Esophagus squamous epithelium (tissue), 4 donors: Measurements from ENCODE around the gene GMNN.

Experiments used
- CTCF ChIP-seq, 6 experiments: fragments of 450-650 bp in 4 of 6; fragments of 200-600 bp in 2 of 6; sonication (generic) in 2 of 6; IDR thresholded peaks; one replicate each; pipeline ENCODE4 v1.5.1; 2016 to 2019; ENCODE audit warnings: antibody characterized with exemption in 6 of 6, mild to moderate bottlenecking in 4 of 6, moderate library complexity in 4 of 6
- POLR2A ChIP-seq, 4 donors: fragments of 450-650 bp; IDR thresholded peaks; one replicate each; pipeline ENCODE4 v1.6.1; 2017; ENCODE audit warnings: antibody characterized with exemption in 4 of 4, mild to moderate bottlenecking in 4 of 4, moderate library complexity in 3 of 4

GRCh38 chr6:24780206-24780605 is 5.5 kb downstream of the GMNN start:
- no peak for TF ChIP-seq CTCF (IDR thresholded peaks at IDR 0.05)
- no peak for TF ChIP-seq POLR2A (IDR thresholded peaks at IDR 0.05)
